Measurements from ENCODE around the gene TMEM141.

DNA sequence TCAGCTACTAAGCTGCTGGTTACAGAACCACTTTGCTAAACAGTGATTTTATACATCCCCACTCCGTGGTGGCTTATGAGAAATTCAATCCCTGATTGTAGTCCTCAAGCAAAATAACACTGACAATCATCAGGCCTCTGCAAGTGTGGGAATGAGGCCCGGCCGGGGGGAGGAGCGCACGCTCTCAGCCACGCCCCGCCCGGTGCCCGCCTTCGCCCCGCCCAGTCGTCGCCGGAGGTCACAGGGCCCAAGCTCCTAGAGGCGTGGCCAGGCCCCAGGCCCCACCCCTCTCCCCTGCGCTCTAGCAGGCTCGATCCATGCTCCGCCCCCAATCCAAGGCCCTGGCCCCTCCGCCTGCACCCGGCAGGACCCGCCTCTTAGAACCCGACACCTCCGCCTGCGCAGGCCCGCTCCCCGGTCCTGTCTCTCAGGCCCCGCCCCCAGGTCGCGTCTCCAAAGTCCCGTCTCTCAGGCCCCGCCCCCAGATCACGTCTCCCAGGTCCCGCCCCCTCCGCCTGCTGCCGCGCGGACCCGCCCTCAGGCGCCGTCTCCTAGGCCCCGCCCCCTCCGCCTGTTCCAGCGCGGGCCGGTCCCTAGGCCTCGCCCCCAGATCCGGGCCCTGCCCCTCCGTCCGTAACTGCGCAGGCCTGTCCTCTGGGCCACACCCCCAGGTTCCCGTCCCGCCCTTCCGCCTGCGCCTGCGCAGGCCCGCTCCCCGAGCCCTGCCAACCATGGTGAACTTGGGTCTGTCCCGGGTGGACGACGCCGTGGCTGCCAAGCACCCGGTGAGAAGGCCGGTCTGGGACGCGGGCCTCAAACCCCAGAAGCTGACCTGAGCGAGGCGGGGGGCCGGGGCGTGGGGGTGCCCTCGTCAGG is at the start of gene TMEM141:
- TF ChIP-seq, protein P1, sequence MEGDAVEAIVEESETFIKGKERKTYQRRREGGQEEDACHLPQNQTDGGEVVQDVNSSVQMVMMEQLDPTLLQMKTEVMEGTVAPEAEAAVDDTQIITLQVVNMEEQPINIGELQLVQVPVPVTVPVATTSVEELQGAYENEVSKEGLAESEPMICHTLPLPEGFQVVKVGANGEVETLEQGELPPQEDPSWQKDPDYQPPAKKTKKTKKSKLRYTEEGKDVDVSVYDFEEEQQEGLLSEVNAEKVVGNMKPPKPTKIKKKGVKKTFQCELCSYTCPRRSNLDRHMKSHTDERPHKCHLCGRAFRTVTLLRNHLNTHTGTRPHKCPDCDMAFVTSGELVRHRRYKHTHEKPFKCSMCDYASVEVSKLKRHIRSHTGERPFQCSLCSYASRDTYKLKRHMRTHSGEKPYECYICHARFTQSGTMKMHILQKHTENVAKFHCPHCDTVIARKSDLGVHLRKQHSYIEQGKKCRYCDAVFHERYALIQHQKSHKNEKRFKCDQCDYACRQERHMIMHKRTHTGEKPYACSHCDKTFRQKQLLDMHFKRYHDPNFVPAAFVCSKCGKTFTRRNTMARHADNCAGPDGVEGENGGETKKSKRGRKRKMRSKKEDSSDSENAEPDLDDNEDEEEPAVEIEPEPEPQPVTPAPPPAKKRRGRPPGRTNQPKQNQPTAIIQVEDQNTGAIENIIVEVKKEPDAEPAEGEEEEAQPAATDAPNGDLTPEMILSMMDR (IDR thresholded peaks at IDR 0.05) = no peak
- TF ChIP-seq EP300 (IDR thresholded peaks at IDR 0.05) = no peak
- TF ChIP-seq POLR2A (IDR thresholded peaks at IDR 0.05) = peak; percentile 36
